HS-5 (cell line): ENCODE measurements around the gene CBFA2T3.

Source experiments
- DNase-seq: peaks from one replicate; pipeline ENCODE4 v3.0.0-alpha.2; 2012; ENCODE audit warnings: low read depth

The CBFA2T3 gene

GRCh38 chr16:88875703-88876234, 101.2 kb downstream of the CBFA2T3 start:
- no peak for DNase-seq

- DNase-seq: no peak
Measured at GRCh38 chr16:88874938-88875599, 101.9 kb downstream of the CBFA2T3 start.

GRCh38 chr16:88872650-88873331, 104.2 kb downstream of the CBFA2T3 start:
- no peak for DNase-seq

- no peak for DNase-seq
Measured at GRCh38 chr16:88871730-88872416, 105.1 kb downstream of the CBFA2T3 start.

- DNase-seq: no peak
Measured at GRCh38 chr16:88871349-88871702, 105.7 kb downstream of the CBFA2T3 start.

- no peak for DNase-seq
Measured at GRCh38 chr16:88870608-88871348, 106.2 kb downstream of the CBFA2T3 start.

- DNase-seq: no peak
Measured at GRCh38 chr16:88869673-88869980, 107.4 kb downstream of the CBFA2T3 start.

- no peak for DNase-seq
Measured at GRCh38 chr16:88868974-88869672, 107.9 kb downstream of the CBFA2T3 start.

- DNase-seq: no peak
Measured at GRCh38 chr16:88867581-88868246, 109.3 kb downstream of the CBFA2T3 start.

- DNase-seq: no peak
Measured at GRCh38 chr16:88866151-88866920, 110.7 kb downstream of the CBFA2T3 start, which contains the start of gene PABPN1L. PABPN1L (minus strand) TSS chr16:88866660; CDS start chr16:88866606, 54 bp downstream.

GRCh38 chr16:88865742-88866141, 111.3 kb downstream of the CBFA2T3 start:
- DNase-seq: no peak

- DNase-seq: no peak
Measured at GRCh38 chr16:88865310-88865709, 111.7 kb downstream of the CBFA2T3 start.

- no peak for DNase-seq
Measured at GRCh38 chr16:88864521-88864920, 112.5 kb downstream of the CBFA2T3 start.

GRCh38 chr16:88864099-88864498, 112.9 kb downstream of the CBFA2T3 start:
- no peak for DNase-seq

- DNase-seq: no peak
Measured at GRCh38 chr16:88863426-88863825, 113.6 kb downstream of the CBFA2T3 start.

GRCh38 chr16:88862968-88863367, 114.0 kb downstream of the CBFA2T3 start:
- no peak for DNase-seq

- DNase-seq: no peak
Measured at GRCh38 chr16:88861359-88861758, 115.6 kb downstream of the CBFA2T3 start.

- no peak for DNase-seq
Measured at GRCh38 chr16:88859381-88860091, 117.5 kb downstream of the CBFA2T3 start.

- DNase-seq: no peak
Measured at GRCh38 chr16:88857728-88858339, 119.2 kb downstream of the CBFA2T3 start.
